ENCODE data around the gene CALML3. TPM values are rescaled to one million over a fixed set of nuclear protein-coding genes. Genes with fewer than 3 reads are reported as not detected.

CALML3 gene
- total RNA-seq, 4 donors from 2014 or later: 0.24 TPM; not detected in 3

DNA sequence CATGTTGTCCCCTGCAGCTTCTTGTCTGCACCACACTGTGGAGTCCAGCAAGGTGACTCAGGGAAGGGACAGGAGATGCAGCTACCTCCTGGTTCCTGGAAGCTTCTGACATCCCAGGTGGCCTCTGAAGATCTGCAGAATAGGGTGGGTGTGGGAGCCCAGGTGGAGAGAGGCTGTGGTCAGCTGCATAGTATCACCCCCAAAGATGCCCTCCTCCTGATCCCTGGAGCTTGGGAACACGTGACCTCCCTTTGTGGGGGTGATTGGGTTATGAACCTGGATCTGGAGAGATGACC, 25.4 kb downstream of the CALML3 start:
- 77 to 94% methylated on average over 1 of the region's 1 CpG for WGBS, 2 donors
- intact Hi-C loops (cut with DNase I): no loop called here
- peaks cover 49 to 74% of the 10 kb centered on the region in 2 donors for H3K4me1 ChIP-seq
- no peak overlapping the region for H3K4me3 ChIP-seq (replicated peaks in 1 of 3)
- peak overlapping the region in 1 of 3 donors; percentile 28 for H3K27ac ChIP-seq
- H3K9me3 ChIP-seq: no peaks in the 10 kb centered on the region
- TF ChIP-seq POLR2A (IDR thresholded peaks at IDR 0.05): no peak
- TF ChIP-seq, protein P1, sequence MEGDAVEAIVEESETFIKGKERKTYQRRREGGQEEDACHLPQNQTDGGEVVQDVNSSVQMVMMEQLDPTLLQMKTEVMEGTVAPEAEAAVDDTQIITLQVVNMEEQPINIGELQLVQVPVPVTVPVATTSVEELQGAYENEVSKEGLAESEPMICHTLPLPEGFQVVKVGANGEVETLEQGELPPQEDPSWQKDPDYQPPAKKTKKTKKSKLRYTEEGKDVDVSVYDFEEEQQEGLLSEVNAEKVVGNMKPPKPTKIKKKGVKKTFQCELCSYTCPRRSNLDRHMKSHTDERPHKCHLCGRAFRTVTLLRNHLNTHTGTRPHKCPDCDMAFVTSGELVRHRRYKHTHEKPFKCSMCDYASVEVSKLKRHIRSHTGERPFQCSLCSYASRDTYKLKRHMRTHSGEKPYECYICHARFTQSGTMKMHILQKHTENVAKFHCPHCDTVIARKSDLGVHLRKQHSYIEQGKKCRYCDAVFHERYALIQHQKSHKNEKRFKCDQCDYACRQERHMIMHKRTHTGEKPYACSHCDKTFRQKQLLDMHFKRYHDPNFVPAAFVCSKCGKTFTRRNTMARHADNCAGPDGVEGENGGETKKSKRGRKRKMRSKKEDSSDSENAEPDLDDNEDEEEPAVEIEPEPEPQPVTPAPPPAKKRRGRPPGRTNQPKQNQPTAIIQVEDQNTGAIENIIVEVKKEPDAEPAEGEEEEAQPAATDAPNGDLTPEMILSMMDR (IDR thresholded peaks at IDR 0.05): no peak
- no peak for DNase-seq
- H3K27me3 ChIP-seq: no peaks in the 10 kb centered on the region
- no peaks in the 10 kb centered on the region for H3K36me3 ChIP-seq

DNA sequence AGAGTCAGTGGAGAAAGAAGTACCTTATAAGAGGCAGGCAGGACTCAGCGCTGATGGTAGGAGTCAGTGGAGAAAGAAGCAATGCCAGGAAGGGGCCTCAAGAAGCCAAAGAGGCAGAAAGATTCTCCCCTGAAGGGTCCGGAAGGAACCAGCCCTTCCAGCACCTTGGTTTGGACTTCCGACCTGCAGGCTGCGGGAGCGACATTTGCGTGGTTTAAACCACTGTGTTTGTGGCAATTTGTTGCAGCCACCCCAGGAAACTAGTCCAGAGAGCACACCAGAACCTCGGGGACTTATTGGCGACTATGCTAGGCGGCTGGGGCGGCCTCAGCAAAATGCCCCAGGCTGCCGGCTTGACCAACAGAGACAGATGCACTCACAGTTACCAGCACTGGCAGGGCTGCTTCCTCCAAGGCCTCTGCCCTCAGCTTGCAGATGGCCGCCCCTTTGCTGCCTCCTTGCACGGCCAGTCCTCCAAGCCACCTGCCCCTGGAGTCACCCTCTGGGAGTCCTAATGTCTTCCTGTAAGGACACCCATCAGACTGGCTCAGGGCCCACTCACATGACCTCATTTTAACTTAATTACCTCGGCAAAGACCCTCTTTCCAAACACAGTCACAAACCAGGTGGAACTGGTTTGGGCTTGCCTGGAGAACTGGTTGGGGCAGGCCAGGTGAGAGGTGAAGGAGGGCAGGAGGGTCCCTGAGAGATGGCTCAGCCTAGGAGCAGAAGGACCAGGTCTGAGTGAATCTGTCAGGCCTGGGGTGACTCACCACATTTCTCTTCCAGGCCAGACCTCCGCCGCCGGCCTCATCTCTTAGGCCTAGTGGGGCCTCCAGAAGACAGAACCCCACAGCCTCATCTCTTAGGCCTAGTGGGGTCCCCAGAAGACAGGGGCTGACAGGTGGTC, 26.1 kb downstream of the CALML3 start:
- H3K27ac ChIP-seq: peak overlapping the region in 2 of 3 donors; percentile 14 to 28
- TF ChIP-seq, protein P1 (IDR thresholded peaks at IDR 0.05): no peak
- TF ChIP-seq POLR2A (IDR thresholded peaks at IDR 0.05): no peak

DNA sequence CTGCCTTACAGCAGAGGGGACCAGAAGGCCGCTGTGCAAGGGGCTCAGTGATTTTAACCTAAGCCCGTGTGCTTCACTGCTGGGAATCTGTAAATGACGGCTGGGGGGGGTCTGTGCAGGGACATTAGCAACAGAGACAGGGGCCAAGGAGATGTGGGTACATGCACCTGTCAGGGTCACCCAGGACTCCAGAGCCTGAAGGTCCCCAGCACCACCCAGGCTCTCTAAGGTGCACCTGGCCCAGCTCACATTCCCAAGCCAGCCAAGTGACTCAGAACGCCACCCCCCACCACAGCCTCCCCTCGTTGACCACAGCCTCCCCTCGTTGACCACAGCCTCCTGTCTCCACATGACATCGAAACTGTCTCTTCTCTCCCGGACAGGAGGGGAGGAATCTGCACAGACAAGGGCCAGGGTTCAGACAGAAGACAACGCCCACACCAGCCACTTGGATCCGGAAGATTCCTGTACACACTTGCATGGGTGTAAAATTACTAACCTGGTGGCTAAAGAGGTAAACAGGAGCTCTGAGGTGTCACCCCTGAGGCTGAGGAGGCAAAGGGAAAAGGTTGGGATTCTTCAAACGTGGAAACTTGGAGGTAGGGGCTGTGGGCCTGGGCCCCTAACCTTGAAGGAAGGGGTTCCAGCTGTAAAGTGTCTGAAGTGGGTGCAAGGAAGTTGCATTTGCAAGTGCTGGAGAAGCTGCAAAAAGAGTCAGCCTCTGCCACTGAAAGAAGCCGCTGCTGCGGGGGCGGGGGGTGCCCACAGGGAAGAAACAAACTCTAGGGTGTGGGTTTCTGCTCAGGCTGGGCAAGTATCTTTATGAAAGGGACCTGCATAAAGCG, 27.0 kb downstream of the CALML3 start:
- no peaks in the 10 kb centered on the region for H3K36me3 ChIP-seq
- no peak overlapping the region for H3K27ac ChIP-seq
- TF ChIP-seq, protein P1 (IDR thresholded peaks at IDR 0.05): no peak
- TF ChIP-seq POLR2A (IDR thresholded peaks at IDR 0.05): no peak
- no peak for DNase-seq
- intact Hi-C loops (cut with DNase I): no loop called here
- no peaks in the 10 kb centered on the region for H3K9me3 ChIP-seq
- H3K4me1 ChIP-seq: peaks cover 35 to 59% of the 10 kb centered on the region in 2 donors
- no peak overlapping the region for H3K4me3 ChIP-seq (replicated peaks in 1 of 3)
- 86 to 91% methylated on average over 12 to 15 of the region's 15 CpGs for WGBS, 2 donors
- no peaks in the 10 kb centered on the region for H3K27me3 ChIP-seq

More for the DNA sequence above, 26.1 kb downstream of the CALML3 start:
- no peaks in the 10 kb centered on the region for H3K27me3 ChIP-seq
- no peaks in the 10 kb centered on the region for H3K36me3 ChIP-seq
- no peaks in the 10 kb centered on the region for H3K9me3 ChIP-seq
- DNase-seq: peak; percentile 36 to 69
- 72 to 78% methylated on average over 12 to 17 of the region's 17 CpGs for WGBS, 2 donors
- intact Hi-C loops (cut with DNase I): no loop called here
- H3K4me3 ChIP-seq (replicated peaks in 1 of 3): no peak overlapping the region
- H3K4me1 ChIP-seq: peaks cover 43 to 68% of the 10 kb centered on the region in 2 donors

DNA sequence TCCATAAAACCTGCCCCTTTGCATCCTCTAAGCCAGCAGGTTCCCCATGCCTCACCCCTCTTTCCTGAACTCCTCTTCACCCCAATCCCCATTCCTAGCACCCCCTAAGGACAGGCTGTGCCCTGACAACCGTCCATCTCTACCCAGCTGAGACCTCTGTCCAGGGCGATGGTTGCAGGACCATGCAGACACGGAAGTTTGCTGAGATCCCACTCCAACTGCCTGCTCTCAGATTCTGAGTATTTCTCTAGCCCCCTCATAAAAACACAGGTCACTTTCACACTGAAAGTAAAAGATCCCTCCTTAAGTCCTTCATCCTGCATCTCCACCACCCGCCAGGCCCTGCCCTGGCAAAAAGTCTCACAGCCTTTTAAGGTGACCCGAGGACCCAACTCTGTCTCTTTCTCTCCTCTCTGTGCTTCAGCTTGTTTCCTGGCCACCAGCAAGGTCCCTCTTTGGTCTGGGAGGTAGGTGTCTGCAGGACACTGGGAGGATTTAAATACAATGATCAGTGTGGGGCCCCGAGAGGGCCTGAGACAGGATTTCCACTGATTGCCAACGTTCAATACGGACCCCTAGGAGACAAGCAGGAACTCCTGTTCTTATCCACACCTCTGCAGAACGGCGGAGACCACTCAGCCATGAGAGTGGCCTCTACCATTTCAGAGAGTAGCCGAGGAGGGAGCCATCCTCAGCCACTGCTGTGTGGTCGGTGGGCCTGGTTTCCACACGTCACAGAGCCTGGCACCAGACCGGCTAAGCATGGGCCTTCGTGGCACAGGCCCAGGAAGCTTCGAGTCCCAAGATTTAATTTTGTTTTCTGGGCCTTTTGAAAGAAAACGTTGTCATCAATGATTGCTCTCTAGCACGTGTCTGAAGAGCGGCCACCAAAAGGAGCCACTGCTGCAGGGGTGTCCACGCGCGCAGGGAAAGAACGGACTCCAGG, 27.9 kb downstream of the CALML3 start:
- H3K27ac ChIP-seq: no peak overlapping the region
- H3K9me3 ChIP-seq: no peaks in the 10 kb centered on the region
- intact Hi-C loops (cut with DNase I): no loop called here
- no peak for DNase-seq
- H3K27me3 ChIP-seq: no peaks in the 10 kb centered on the region
- WGBS, 2 donors: 86 to 89% methylated on average over 23 of the region's 23 CpGs
- no peak for TF ChIP-seq POLR2A (IDR thresholded peaks at IDR 0.05)
- TF ChIP-seq, protein P1 (IDR thresholded peaks at IDR 0.05): no peak
- H3K36me3 ChIP-seq: no peaks in the 10 kb centered on the region
- H3K4me3 ChIP-seq (replicated peaks in 1 of 3): no peak overlapping the region
- peaks cover 26 to 50% of the 10 kb centered on the region in 2 donors for H3K4me1 ChIP-seq
